GM12865 (cell line): ENCODE measurements around the gene BRD4.
A peak's percentile ranks its signal among the peaks of the same experiment; 100 is the strongest.

Source experiments
- DNase-seq: peaks from one replicate; pipeline ENCODE4 v3.0.0; 2010; ENCODE audit warnings: low read depth
- H3K4me3 ChIP-seq: 2 replicates; pipeline ENCODE4 v1.5.1; 2011; ENCODE audit warnings: mild to moderate bottlenecking, low read depth, low read length, control low read depth
- TF ChIP-seq, protein P1 (sequence below): IDR thresholded peaks from 2 replicates; pipeline ENCODE4 v1.5.1; 2011; ENCODE audit warnings: low read length, control low read depth, low read depth, inconsistent platforms; ENCODE audit not compliant: insufficient read depth; ENCODE audit errors: missing control alignments

Gene BRD4

GRCh38 chr19:15283141-15283883 is 49.0 kb downstream of the BRD4 start:
- DNase-seq = peak; percentile 27
- TF ChIP-seq, protein P1, sequence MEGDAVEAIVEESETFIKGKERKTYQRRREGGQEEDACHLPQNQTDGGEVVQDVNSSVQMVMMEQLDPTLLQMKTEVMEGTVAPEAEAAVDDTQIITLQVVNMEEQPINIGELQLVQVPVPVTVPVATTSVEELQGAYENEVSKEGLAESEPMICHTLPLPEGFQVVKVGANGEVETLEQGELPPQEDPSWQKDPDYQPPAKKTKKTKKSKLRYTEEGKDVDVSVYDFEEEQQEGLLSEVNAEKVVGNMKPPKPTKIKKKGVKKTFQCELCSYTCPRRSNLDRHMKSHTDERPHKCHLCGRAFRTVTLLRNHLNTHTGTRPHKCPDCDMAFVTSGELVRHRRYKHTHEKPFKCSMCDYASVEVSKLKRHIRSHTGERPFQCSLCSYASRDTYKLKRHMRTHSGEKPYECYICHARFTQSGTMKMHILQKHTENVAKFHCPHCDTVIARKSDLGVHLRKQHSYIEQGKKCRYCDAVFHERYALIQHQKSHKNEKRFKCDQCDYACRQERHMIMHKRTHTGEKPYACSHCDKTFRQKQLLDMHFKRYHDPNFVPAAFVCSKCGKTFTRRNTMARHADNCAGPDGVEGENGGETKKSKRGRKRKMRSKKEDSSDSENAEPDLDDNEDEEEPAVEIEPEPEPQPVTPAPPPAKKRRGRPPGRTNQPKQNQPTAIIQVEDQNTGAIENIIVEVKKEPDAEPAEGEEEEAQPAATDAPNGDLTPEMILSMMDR = no peak
- H3K4me3 ChIP-seq = no peak overlapping the region

DNA sequence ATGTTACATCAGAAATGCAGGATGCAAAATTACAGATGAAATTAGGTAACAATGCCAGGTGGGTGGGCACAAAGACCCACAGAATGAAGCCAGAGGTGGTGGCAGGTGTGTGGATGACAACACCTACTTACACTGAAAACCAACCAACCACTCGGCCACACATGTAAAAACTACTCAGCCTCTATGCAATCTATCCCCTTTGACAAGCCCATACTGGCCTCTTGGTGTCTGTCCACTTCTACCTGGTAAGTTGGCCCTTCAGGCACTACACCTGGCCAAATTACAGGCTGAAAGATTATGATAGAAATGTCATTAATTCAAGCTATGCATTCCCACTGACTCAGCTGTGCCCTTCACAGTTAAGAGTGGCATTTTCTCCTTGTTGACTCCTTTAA is 50.0 kb downstream of the BRD4 start:
- TF ChIP-seq, protein P1 = no peak
- H3K4me3 ChIP-seq = no peak overlapping the region
- no peak for DNase-seq

GRCh38 chr19:15280915-15281683 is 51.2 kb downstream of the BRD4 start:
- no peak for DNase-seq
- no peak overlapping the region for H3K4me3 ChIP-seq
- TF ChIP-seq, protein P1 = no peak

- H3K4me3 ChIP-seq = no peak overlapping the region
- TF ChIP-seq, protein P1 = no peak
- DNase-seq = no peak
These were observed 52.2 kb downstream of the BRD4 start for GRCh38 chr19:15280048-15280725.

DNA sequence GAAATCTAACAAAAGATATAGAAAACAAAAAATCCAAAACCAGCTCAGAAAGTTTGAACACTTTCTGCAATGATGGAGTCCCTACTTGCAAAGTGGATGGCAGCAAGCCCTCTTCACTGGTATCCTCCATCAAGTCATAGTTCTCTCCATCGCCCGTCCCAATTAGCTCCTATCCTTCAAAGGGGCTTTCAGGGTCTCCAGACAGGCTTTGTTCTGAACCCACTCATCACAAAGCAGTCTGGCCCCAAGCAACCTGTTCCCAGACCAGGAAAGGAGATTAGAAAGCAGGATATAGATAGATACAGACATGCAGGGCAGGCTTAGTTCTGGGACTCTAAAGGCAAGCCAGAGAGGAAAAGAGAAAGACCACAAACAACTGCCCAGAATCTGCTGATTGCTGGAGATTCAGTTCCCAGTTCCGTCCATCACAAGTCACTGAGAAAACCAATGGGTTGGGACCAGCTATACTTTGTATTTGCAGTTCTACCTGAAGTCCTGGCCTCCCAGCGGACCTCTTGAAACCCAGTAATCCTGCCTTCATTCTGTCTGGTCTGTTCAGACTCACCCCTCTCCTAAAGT is 52.9 kb downstream of the BRD4 start:
- DNase-seq = no peak
- TF ChIP-seq, protein P1 = no peak
- no peak overlapping the region for H3K4me3 ChIP-seq

DNA sequence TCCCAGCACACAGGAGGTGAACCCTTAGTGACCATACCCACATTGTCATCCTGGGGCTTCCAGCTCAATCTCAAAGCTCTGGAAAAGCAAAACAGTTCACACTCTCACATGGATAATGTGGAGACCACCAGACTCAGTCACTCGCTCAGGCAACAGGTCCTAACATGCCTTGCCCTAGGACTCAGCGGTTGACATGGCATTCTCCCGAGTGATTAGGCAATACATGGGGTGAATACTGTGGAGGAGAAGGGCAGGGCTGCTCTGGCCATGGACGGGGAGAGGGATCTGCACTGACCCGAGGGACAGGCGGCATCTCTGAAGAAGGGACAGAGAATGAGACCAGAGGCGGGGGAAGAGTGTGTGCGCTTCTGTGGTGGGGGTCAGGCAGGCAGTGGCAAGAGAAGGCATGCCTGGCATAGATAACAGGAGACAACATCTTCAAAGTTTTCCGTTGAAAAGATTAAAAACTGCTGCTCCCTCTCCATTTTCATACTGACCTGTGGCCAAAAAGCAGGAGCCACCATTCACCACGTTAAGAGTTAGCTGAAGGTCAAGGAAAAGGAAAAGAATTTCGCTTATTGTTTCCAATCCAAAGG is 55.6 kb downstream of the BRD4 start:
- DNase-seq = no peak
- no peak overlapping the region for H3K4me3 ChIP-seq

More for the DNA sequence above, 55.6 kb downstream of the BRD4 start:
- TF ChIP-seq, protein P1 = no peak
